BE2C (cell line): ENCODE measurements around the gene KPNA3.

Experiments used
- DNase-seq: peaks from one replicate; pipeline ENCODE4 v3.0.0-alpha.2; 2020
- H3K27me3 ChIP-seq: fragments of 250-450 bp; sonication (Bioruptor Pico); 2 replicates; pipeline ENCODE4 v1.5.1; 2020; ENCODE audit warnings: mild to moderate bottlenecking
- H3K36me3 ChIP-seq: fragments of 250-450 bp; sonication (Bioruptor Pico); 2 replicates; pipeline ENCODE4 v1.5.1; 2020; ENCODE audit warnings: mild to moderate bottlenecking
- H3K4me1 ChIP-seq: fragments of 250-450 bp; sonication (Bioruptor Pico); 2 replicates; pipeline ENCODE4 v1.5.1; 2020
- H3K4me3 ChIP-seq: 2 replicates; pipeline ENCODE4 v1.5.1; 2011; ENCODE audit warnings: low read depth, low read length
- H3K9me3 ChIP-seq: fragments of 250-450 bp; sonication (Bioruptor Pico); 2 replicates; pipeline ENCODE4 v1.5.1; 2020
- CTCF ChIP-seq: IDR thresholded peaks from 2 replicates; pipeline ENCODE4 v1.5.1; 2012; ENCODE audit warnings: mild to moderate bottlenecking, low read depth, low read length

Gene KPNA3

DNA sequence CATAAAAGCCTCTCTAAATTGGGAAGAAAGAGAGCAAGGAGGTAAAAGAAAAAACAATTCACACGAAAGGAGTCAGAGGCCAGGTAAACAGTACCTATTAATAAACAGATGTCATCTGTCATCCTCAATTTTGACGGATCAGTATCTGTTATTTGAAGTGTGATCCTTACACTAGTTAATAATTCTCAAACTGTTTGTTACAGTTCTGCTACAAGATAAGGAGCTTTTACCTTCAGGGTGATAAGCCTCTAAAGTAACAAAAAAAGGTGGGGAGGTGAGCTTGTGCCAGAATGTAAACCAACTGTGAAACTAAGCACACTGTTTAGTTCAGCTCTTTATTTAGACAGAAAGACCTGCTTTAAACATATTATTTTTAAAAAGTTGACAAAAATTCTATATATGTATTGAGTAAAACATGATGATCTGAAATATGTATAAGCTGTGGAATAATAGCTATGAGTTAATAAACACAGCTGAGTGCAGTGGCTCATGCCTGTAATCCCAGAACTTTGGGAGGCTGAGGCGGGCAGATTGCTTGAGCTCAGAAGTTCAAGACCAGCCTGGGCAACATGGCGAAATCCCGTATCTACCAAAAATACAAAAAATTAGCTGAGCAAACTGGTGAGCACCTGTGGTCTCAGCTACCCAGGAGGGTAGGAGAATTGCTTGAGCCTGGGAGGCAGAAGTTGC, 52.8 kb downstream of the KPNA3 start:
- TF ChIP-seq CTCF, result no peak
- H3K4me3 ChIP-seq, result no peak overlapping the region
- H3K27me3 ChIP-seq, result no peaks in the 10 kb centered on the region
- H3K4me1 ChIP-seq, result peaks cover 3% of the 10 kb centered on the region
- peaks cover 11% of the 10 kb centered on the region for H3K36me3 ChIP-seq
- no peaks in the 10 kb centered on the region for H3K9me3 ChIP-seq
- DNase-seq, result no peak

DNA sequence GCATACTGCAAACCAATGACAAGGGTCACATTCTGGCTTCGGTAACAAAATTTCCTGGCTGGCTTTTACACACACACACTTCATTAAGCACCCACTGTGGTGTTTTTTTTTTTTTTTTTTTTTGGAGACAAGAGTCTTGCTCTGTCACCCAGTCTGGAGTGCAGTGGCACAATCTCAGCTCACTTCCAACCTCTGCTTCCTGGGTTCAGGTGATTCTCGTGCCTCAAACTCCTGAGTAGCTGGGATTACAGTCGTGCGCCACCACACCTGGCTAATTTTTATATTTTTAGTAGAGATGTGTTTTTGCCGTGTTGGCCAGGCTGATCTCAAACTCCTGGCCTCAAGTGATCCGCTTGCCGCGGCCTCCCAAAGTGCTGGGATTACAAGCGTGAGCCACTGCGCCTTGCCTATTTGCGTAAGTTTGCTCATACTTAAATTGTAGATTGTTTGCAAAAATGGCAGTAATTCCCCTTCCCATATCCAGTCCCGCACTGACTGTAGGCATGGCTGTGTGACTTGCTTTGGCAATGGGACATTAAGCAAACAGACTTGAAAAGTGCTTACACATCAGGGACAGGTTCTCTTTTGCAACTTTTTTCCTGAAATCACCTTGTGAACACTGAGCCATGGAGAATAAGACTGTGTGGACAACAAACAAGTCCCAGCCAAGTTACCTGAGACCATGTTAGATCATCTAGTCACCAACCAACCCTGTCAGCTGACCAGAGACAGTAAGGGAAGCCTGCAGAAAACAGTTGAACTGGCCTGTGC, 59.1 kb downstream of the KPNA3 start:
- Histone ChIP-seq H3K9me3 (no peaks in the 10 kb centered on the region), H3K27me3 (no peaks in the 10 kb centered on the region), H3K4me1 (no peaks in the 10 kb centered on the region; the same call in 1 of the 2 replicates), H3K36me3 (peaks cover 22% of the 10 kb centered on the region), H3K4me3 (no peak overlapping the region)
- DNase-seq, result no peak
- no peak for TF ChIP-seq CTCF

GRCh38 chr13:49731766-49732165, 60.7 kb downstream of the KPNA3 start:
- no peak overlapping the region for H3K4me3 ChIP-seq
- H3K27me3 ChIP-seq, result no peaks in the 10 kb centered on the region
- no peaks in the 10 kb centered on the region; the same call in 1 of the 2 replicates for H3K4me1 ChIP-seq
- DNase-seq, result no peak
- peaks cover 25% of the 10 kb centered on the region for H3K36me3 ChIP-seq
- no peak for TF ChIP-seq CTCF
- H3K9me3 ChIP-seq, result no peaks in the 10 kb centered on the region

GRCh38 chr13:49716615-49717014, 75.9 kb downstream of the KPNA3 start:
- H3K4me1 ChIP-seq, result no peaks in the 10 kb centered on the region
- H3K27me3 ChIP-seq, result no peaks in the 10 kb centered on the region
- peaks cover 53% of the 10 kb centered on the region for H3K36me3 ChIP-seq
- no peak for TF ChIP-seq CTCF
- no peaks in the 10 kb centered on the region; the same call in 1 of the 2 replicates for H3K9me3 ChIP-seq
- no peak for DNase-seq
- no peak overlapping the region for H3K4me3 ChIP-seq

- Histone ChIP-seq H3K9me3 (no peaks in the 10 kb centered on the region; the same call in 1 of the 2 replicates), H3K4me1 (no peaks in the 10 kb centered on the region), H3K36me3 (peaks cover 47% of the 10 kb centered on the region), H3K27me3 (no peaks in the 10 kb centered on the region), H3K4me3 (no peak overlapping the region)
- no peak for TF ChIP-seq CTCF
- DNase-seq, result no peak
Measured at GRCh38 chr13:49714757-49715156, 77.7 kb downstream of the KPNA3 start.
